DOHH2 (cell line): ENCODE results near the gene ZNF346.

Source experiments
- H3F3A ChIP-seq: fragments of 200-600 bp; sonication (generic), shearing (Covaris generic); 2 replicates; pipeline ENCODE4 v1.6.0; 2016; ENCODE audit warnings: antibody characterized with exemption, mild to moderate bottlenecking; ENCODE audit not compliant: control insufficient read depth, insufficient read depth
- H3K27ac ChIP-seq: fragments of 200-600 bp; sonication (generic); 2 replicates; pipeline ENCODE4 v1.5.1; 2014; ENCODE audit warnings: low read depth, mild to moderate bottlenecking, low read length, moderate library complexity
- H3K27me3 ChIP-seq: fragments of 200-600 bp; sonication (generic); 2 replicates; pipeline ENCODE4 v1.6.1; 2014; ENCODE audit warnings: mild to moderate bottlenecking, low read length, mixed read lengths; ENCODE audit not compliant: control insufficient read depth
- H3K36me3 ChIP-seq: fragments of 200-600 bp; sonication (generic); 2 replicates; pipeline ENCODE4 v1.6.1; 2014; ENCODE audit warnings: mild to moderate bottlenecking, low read length, moderate library complexity, mixed read lengths; ENCODE audit not compliant: control insufficient read depth
- H3K4me1 ChIP-seq: fragments of 200-600 bp; sonication (generic); 2 replicates; pipeline ENCODE4 v1.6.1; 2014; ENCODE audit warnings: mild to moderate bottlenecking, low read length, mixed read lengths; ENCODE audit not compliant: control insufficient read depth
- H3K4me2 ChIP-seq: fragments of 200-600 bp; sonication (generic); 2 replicates; pipeline ENCODE4 v1.6.0; 2014; ENCODE audit warnings: mild to moderate bottlenecking, low read length, moderate library complexity
- H3K4me3 ChIP-seq: fragments of 200-600 bp; sonication (generic); 2 replicates; pipeline ENCODE4 v1.5.1; 2014; ENCODE audit warnings: mild to moderate bottlenecking, low read length, mixed read lengths
- H3K79me2 ChIP-seq: fragments of 200-600 bp; sonication (generic); 2 replicates; pipeline ENCODE4 v1.6.1; 2014; ENCODE audit warnings: mild to moderate bottlenecking, low read length, mixed read lengths; ENCODE audit not compliant: control insufficient read depth
- H3K9me2 ChIP-seq: fragments of 200-600 bp; sonication (generic); replicated peaks from 2 replicates; pipeline ENCODE4 v1.6.1; 2014; ENCODE audit warnings: mild to moderate bottlenecking, low read length, mixed read lengths; ENCODE audit not compliant: control insufficient read depth
- H3K9me3 ChIP-seq: fragments of 200-600 bp; sonication (generic); 2 replicates; pipeline ENCODE4 v1.6.1; 2014; ENCODE audit warnings: antibody characterized with exemption, low read length, mixed read lengths; ENCODE audit not compliant: control insufficient read depth, insufficient read depth
- H4K20me1 ChIP-seq: fragments of 200-600 bp; sonication (generic); 2 replicates; pipeline ENCODE4 v1.6.0; 2014; ENCODE audit warnings: low read depth, mild to moderate bottlenecking, antibody characterized with exemption, low read length, moderate library complexity; ENCODE audit not compliant: control insufficient read depth, insufficient read depth
- CTCF ChIP-seq: fragments of 200-600 bp; sonication (generic); IDR thresholded peaks from one replicate; pipeline ENCODE4 v1.5.1; 2014; ENCODE audit warnings: antibody characterized with exemption, mild to moderate bottlenecking, low read depth, low read length; ENCODE audit not compliant: poor library complexity, severe bottlenecking
- EZH2phosphoT487 ChIP-seq: fragments of 200-600 bp; sonication (generic); IDR thresholded peaks from 2 replicates; pipeline ENCODE4 v1.6.1; 2017; ENCODE audit warnings: borderline replicate concordance, mild to moderate bottlenecking, antibody characterized with exemption, low read length, moderate library complexity, mixed read lengths

ZNF346 gene

GRCh38 chr5:177084175-177084574, 61.7 kb downstream of the ZNF346 start:
- Histone ChIP-seq H3K27ac (no peak overlapping the region), H3K79me2 (no peaks in the 10 kb centered on the region), H3F3A (peaks cover 15% of the 10 kb centered on the region), H4K20me1 (no peaks in the 10 kb centered on the region), H3K36me3 (no peaks in the 10 kb centered on the region), H3K27me3 (no peaks in the 10 kb centered on the region), H3K9me2 (no peaks in the 10 kb centered on the region), H3K4me1 (peaks cover 34% of the 10 kb centered on the region), H3K9me3 (no peaks in the 10 kb centered on the region), H3K4me3 (no peak overlapping the region), H3K4me2 (no peak overlapping the region)
- TF ChIP-seq CTCF (no peak), EZH2phosphoT487 (no peak)

- Histone ChIP-seq H3K27ac (peak overlapping the region; percentile 64), H3F3A (peaks cover 15% of the 10 kb centered on the region), H3K79me2 (no peaks in the 10 kb centered on the region), H3K4me2 (peak overlapping the region; percentile 52), H3K9me2 (no peaks in the 10 kb centered on the region), H3K36me3 (no peaks in the 10 kb centered on the region), H3K9me3 (no peaks in the 10 kb centered on the region), H3K27me3 (no peaks in the 10 kb centered on the region), H4K20me1 (no peaks in the 10 kb centered on the region), H3K4me3 (peak overlapping the region; percentile 51), H3K4me1 (peaks cover 34% of the 10 kb centered on the region)
- no peak for TF ChIP-seq EZH2phosphoT487
- no peak for TF ChIP-seq CTCF
Measured at GRCh38 chr5:177085985-177086653, 63.6 kb downstream of the ZNF346 start.

GRCh38 chr5:177086654-177087397, 64.3 kb downstream of the ZNF346 start, which contains the start of gene FGFR4:
Gene FGFR4 (plus strand): TSS chr5:177086915. CDS start chr5:177089603, 2,688 bp downstream.
- peak within 1 kb of the TSS; percentile 64 for H3K27ac ChIP-seq
- peak within 1 kb of the TSS; percentile 70 for H3K4me2 ChIP-seq
- peaks cover 34% of the 10 kb centered on the region for H3K4me1 ChIP-seq

More at GRCh38 chr5:177086654-177087397, 64.3 kb downstream of the ZNF346 start, which contains the start of gene FGFR4:
- Histone ChIP-seq H3F3A (peaks cover 15% of the 10 kb centered on the region), H3K36me3 (no peaks in the 10 kb centered on the region), H3K27me3 (no peaks in the 10 kb centered on the region), H3K79me2 (no peaks in the 10 kb centered on the region), H3K9me2 (no peaks in the 10 kb centered on the region), H3K9me3 (no peaks in the 10 kb centered on the region), H3K4me3 (peak within 1 kb of the TSS; percentile 69), H4K20me1 (no peaks in the 10 kb centered on the region)
- no peak for TF ChIP-seq EZH2phosphoT487
- TF ChIP-seq CTCF: peak; percentile 88
